Calu3 (cell line): ENCODE results near the gene ZCCHC7. TPM values are rescaled to one million over a fixed set of nuclear protein-coding genes. Genes with fewer than 3 reads are reported as not detected.
"Not testable (repeated sequence)": the region's sequence is repeated elsewhere in the genome, so short reads cannot be mapped to it uniquely, and the experiment has no call there.

Experiments used
- BruUV-seq: library from RNA; stranded (reverse); fragments of 400-500 nt; replicated peaks from 2 replicates; lab custom pipeline; 2021; lab: Mats Ljungman, UMichigan
- CTCF ChIA-PET: fragments of 300-600 bp; sonication (Branson Sonifier 250); formaldehyde crosslinking; loops from one replicate; lab custom pipeline; 2022; ENCODE audit warnings: antibody characterized with exemption; lab: Charles Lee
- DNase-seq: peaks from one replicate; pipeline ENCODE4 v3.0.0; 2022
- H3K27ac Mint-ChIP-seq: one replicate; pipeline ENCODE4 v1.8.0; 2022; ENCODE audit warnings: mixed read lengths; ENCODE audit not compliant: unreplicated experiment
- H3K27me3 Mint-ChIP-seq: one replicate; pipeline ENCODE4 v1.8.0; 2022; ENCODE audit warnings: mixed read lengths; ENCODE audit not compliant: unreplicated experiment
- H3K36me3 Mint-ChIP-seq: one replicate; pipeline ENCODE4 v1.8.0; 2022; ENCODE audit warnings: mild to moderate bottlenecking, moderate library complexity, mixed read lengths; ENCODE audit not compliant: insufficient read depth, unreplicated experiment
- H3K4me1 Mint-ChIP-seq: one replicate; pipeline ENCODE4 v1.8.0; 2022; ENCODE audit warnings: mild to moderate bottlenecking, low read depth, mixed read lengths; ENCODE audit not compliant: unreplicated experiment
- H3K4me3 Mint-ChIP-seq: one replicate; pipeline ENCODE4 v1.8.0; 2022; ENCODE audit warnings: mild to moderate bottlenecking, low read depth, moderate library complexity, mixed read lengths; ENCODE audit not compliant: unreplicated experiment
- H3K9me3 Mint-ChIP-seq: one replicate; pipeline ENCODE4 v1.8.0; 2022; ENCODE audit warnings: low read depth, mixed read lengths; ENCODE audit not compliant: unreplicated experiment
- intact Hi-C: fragments of 100-400 bp; cut with micrococcal nuclease; formaldehyde crosslinking; loops from one replicate; pipeline ENCODE4 v1.10.0; 2022; ENCODE audit not compliant: unreplicated experiment
- total RNA-seq: library from RNA; stranded (reverse); gene quantifications from 2 replicates; pipeline ENCODE4 v1.2.3, GENCODE V29; 2022
- TF ChIP-seq, protein P1 (sequence below): fragments of 200-600 bp; IDR thresholded peaks from one replicate; pipeline ENCODE4 v1.8.0; 2022; ENCODE audit warnings: antibody characterized with exemption; ENCODE audit not compliant: unreplicated experiment

Gene ZCCHC7
- total RNA-seq, 1 experiment from 2014 or later = 6.5 TPM

DNA sequence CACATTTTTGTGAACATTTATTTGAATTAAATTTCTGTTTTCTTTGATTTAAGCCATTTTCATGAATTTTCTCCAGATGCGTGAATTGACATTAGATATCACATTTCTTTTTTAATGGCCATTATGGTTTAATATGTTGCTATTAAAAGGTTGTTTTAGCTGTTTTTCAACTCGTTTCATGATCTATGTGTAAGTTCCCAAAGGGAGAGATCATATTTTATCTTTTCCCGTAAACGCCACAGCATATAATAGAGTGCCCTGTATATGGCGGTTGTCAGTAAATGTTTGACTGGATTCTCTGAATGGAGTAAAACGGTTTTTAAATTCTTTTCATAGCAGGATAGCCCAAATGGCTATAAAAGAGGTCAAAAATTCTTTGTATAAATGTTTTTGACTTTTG, 35.8 kb downstream of the ZCCHC7 start:
- TF ChIP-seq, protein P1, sequence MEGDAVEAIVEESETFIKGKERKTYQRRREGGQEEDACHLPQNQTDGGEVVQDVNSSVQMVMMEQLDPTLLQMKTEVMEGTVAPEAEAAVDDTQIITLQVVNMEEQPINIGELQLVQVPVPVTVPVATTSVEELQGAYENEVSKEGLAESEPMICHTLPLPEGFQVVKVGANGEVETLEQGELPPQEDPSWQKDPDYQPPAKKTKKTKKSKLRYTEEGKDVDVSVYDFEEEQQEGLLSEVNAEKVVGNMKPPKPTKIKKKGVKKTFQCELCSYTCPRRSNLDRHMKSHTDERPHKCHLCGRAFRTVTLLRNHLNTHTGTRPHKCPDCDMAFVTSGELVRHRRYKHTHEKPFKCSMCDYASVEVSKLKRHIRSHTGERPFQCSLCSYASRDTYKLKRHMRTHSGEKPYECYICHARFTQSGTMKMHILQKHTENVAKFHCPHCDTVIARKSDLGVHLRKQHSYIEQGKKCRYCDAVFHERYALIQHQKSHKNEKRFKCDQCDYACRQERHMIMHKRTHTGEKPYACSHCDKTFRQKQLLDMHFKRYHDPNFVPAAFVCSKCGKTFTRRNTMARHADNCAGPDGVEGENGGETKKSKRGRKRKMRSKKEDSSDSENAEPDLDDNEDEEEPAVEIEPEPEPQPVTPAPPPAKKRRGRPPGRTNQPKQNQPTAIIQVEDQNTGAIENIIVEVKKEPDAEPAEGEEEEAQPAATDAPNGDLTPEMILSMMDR = no peak
- Mint-ChIP-seq H3K36me3 (no peaks in the 10 kb centered on the region), H3K4me1 (no peaks in the 10 kb centered on the region), H3K9me3 (no peaks in the 10 kb centered on the region), H3K27ac (no peak overlapping the region), H3K27me3 (no peaks in the 10 kb centered on the region), H3K4me3 (no peak overlapping the region)
- CTCF ChIA-PET = no interaction called here
- no peak for DNase-seq
- BruUV-seq = no TSS peak
- intact Hi-C loops = no loop called here

DNA sequence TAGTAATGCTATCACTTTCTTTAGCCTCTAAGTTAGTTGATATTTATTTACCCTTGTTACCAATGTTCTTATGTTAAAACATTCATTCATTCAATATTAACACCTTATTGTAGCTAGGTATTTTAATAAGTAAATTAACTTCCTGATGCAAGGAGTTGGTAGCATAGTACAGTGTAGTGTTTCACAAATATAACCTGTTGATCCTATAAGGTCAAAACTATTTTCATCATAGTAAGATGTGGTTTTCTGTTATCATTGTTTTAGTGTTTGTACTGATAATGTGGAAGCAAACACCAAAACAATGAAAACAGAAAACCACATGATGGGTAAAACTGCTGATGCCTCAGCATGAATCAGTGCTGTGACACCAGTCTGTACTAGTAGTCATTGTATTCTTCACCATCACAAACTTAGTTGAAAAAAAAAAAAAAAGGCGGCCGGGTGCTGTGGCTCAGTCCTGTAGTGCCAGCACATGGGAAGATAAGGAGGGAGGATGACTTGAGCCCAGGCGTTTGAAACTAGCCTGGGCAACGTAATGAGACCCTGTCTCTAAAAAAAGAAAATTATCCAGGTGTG, 36.5 kb downstream of the ZCCHC7 start:
- DNase-seq = no peak
- intact Hi-C loops = no loop called here
- TF ChIP-seq, protein P1 = no peak
- Mint-ChIP-seq H3K27ac (no peak overlapping the region), H3K4me1 (no peaks in the 10 kb centered on the region), H3K4me3 (no peak overlapping the region), H3K9me3 (no peaks in the 10 kb centered on the region), H3K36me3 (no peaks in the 10 kb centered on the region), H3K27me3 (no peaks in the 10 kb centered on the region)
- BruUV-seq = no TSS peak
- CTCF ChIA-PET = no interaction called here

DNA sequence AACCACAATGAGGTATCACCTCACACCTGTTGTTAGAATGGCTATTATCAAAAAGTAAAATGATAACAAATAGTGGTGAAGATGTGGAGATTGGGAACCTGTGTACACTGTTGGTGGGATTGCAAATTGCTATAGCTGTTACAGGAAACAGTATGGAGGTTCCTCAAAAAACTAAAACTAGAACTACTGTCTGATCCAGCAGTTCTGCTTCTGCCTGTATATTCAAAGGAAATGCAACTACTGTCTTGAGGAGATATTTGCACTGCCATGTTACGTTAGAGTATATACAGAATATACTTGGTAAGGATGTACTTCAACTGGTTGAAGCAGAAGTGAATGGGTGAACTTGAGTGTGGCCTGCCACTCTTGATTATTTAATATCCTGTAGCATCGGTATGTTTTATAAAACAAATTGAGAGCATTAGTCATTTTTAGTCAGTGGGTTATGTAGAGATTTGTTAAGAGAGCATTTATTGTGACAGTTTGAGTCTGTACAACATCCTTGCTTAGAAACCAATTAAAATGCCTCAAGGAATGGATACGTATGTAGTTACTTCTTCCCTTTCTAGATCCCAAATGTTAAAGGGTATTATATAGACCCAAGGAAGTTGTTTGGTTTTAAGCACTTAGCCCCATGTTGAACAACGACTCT, 37.5 kb downstream of the ZCCHC7 start:
- H3K4me1 Mint-ChIP-seq = no peaks in the 10 kb centered on the region
- DNase-seq = no peak
- H3K27me3 Mint-ChIP-seq = no peaks in the 10 kb centered on the region
- no peak overlapping the region for H3K27ac Mint-ChIP-seq
- intact Hi-C loops = no loop called here
- no peaks in the 10 kb centered on the region for H3K9me3 Mint-ChIP-seq
- no peak overlapping the region for H3K4me3 Mint-ChIP-seq
- CTCF ChIA-PET = no interaction called here
- TF ChIP-seq, protein P1 = no peak
- no TSS peak for BruUV-seq
- H3K36me3 Mint-ChIP-seq = no peaks in the 10 kb centered on the region

DNA sequence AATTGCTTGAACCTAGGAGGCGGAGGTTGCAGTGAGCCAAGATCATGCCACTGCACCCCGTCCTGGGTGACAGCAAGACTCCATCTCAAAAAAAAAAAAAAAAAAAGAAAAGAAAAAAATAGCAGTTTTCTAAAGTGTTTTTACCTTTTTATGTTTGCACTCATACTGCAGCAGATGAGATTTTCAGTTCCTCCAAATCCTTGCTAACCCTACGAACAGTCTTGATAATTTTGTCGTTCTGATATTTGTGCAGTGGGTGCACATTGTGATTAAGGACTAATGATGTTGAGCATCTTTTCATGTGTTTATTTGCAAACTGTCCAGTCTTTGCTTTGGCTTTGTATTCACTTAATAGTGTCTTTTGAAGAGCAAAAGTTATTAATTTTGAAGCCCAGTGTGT, 42.9 kb downstream of the ZCCHC7 start:
- no peaks in the 10 kb centered on the region for H3K4me1 Mint-ChIP-seq
- H3K4me3 Mint-ChIP-seq = no peak overlapping the region
- H3K36me3 Mint-ChIP-seq = no peaks in the 10 kb centered on the region
- intact Hi-C loops = no loop called here
- no TSS peak for BruUV-seq
- H3K27me3 Mint-ChIP-seq = no peaks in the 10 kb centered on the region
- H3K9me3 Mint-ChIP-seq = no peaks in the 10 kb centered on the region
- H3K27ac Mint-ChIP-seq = no peak overlapping the region
- TF ChIP-seq, protein P1 = no peak
- DNase-seq = no peak
- CTCF ChIA-PET = no interaction called here

DNA sequence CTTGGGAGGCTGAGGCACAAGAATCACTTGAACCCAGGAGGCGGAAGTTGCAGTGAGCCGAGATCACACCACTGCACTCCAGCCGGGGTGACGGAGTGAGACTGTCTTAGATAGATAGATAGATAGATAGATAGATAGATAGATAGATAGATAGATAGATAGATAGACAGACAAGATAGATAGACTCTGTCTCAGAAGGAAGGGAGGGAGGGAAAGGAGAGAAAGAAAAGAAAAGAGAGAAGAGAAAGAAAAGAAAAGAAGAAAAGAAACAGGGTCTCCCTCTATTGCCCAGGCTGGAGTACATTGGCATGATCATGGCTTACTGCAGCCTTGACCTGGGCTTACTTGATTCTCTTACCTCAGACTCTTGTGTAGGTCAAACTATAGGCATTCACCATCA, 44.0 kb downstream of the ZCCHC7 start:
- H3K27ac Mint-ChIP-seq, CTCF ChIA-PET, DNase-seq, H3K27me3 Mint-ChIP-seq, H3K4me1 Mint-ChIP-seq, H3K4me3 Mint-ChIP-seq, intact Hi-C loops, BruUV-seq, H3K36me3 Mint-ChIP-seq, H3K9me3 Mint-ChIP-seq: not testable (repeated sequence)
